ENCODE data around the gene SCARB1.

DNA sequence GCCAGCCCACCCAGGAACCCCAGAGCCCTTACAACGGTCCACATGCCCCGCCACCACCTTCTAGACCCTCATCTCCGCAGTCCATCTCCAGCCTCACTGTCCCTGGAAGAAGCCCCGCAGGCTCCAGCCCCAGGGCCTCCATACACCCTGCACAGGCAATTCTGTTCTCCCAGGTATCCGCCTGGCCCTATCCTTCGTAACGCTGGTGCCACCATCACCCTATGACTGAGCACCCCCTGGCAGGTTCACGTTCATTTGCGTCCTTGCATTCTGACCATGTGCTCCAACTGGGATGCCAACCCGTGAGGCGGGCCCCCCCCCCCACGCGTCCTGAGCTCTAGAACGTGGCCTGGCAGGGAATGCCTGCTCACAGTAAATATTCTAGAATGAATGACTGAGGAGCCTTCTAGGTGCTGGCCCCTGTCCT lies 675 bp upstream of the SCARB1 start:
- TF ChIP-seq, protein P1, sequence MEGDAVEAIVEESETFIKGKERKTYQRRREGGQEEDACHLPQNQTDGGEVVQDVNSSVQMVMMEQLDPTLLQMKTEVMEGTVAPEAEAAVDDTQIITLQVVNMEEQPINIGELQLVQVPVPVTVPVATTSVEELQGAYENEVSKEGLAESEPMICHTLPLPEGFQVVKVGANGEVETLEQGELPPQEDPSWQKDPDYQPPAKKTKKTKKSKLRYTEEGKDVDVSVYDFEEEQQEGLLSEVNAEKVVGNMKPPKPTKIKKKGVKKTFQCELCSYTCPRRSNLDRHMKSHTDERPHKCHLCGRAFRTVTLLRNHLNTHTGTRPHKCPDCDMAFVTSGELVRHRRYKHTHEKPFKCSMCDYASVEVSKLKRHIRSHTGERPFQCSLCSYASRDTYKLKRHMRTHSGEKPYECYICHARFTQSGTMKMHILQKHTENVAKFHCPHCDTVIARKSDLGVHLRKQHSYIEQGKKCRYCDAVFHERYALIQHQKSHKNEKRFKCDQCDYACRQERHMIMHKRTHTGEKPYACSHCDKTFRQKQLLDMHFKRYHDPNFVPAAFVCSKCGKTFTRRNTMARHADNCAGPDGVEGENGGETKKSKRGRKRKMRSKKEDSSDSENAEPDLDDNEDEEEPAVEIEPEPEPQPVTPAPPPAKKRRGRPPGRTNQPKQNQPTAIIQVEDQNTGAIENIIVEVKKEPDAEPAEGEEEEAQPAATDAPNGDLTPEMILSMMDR (IDR thresholded peaks at IDR 0.05): no peak
- TF ChIP-seq POLR2A (IDR thresholded peaks at IDR 0.05): no peak

Measured in lower leg skin (tissue), 3 donors.